Progenitor cell of endocrine pancreas (in vitro differentiated cells): ENCODE results near the gene ZNF331. TPM values are rescaled to one million over a fixed set of nuclear protein-coding genes. Genes with fewer than 3 reads are reported as not detected.

ENCODE experiments used
- DNase-seq: peaks from one replicate; pipeline ENCODE4 v3.0.0; 2021; ENCODE audit warnings: low spot score; ENCODE audit not compliant: unreplicated experiment
- H3K27ac Mint-ChIP-seq: 2 replicates; pipeline ENCODE4 v1.8.0; 2021; ENCODE audit warnings: mild to moderate bottlenecking, moderate library complexity, mixed read lengths
- H3K27me3 Mint-ChIP-seq: 2 replicates; pipeline ENCODE4 v1.8.0; 2021; ENCODE audit warnings: mixed read lengths
- H3K36me3 Mint-ChIP-seq: 2 replicates; pipeline ENCODE4 v1.8.0; 2022; ENCODE audit warnings: mixed read lengths; ENCODE audit not compliant: insufficient read depth
- H3K4me1 Mint-ChIP-seq: 2 replicates; pipeline ENCODE4 v1.8.0; 2021; ENCODE audit warnings: low read depth, mixed read lengths
- H3K4me3 Mint-ChIP-seq: 2 replicates; pipeline ENCODE4 v1.8.0; 2021; ENCODE audit warnings: low read depth, mild to moderate bottlenecking, moderate library complexity, mixed read lengths
- H3K9me3 Mint-ChIP-seq: 2 replicates; pipeline ENCODE4 v1.8.0; 2021; ENCODE audit warnings: low read depth, mixed read lengths
- CTCF ChIP-seq: fragments of 200-600 bp; sonication (generic); IDR thresholded peaks from one replicate; pipeline ENCODE4 v1.5.0; 2021; ENCODE audit warnings: antibody characterized with exemption, mild to moderate bottlenecking; ENCODE audit not compliant: unreplicated experiment
- total RNA-seq: library from RNA; stranded (reverse); gene quantifications from 2 replicates; pipeline ENCODE4 v1.2.1, GENCODE V29; 2021

The ZNF331 gene
- total RNA-seq, 1 donor from 2014 or later: 29.9 TPM

- peaks cover 3% of the 10 kb centered on the region for H3K4me1 Mint-ChIP-seq
- no peaks in the 10 kb centered on the region for H3K36me3 Mint-ChIP-seq
- no peak for DNase-seq
- no peak overlapping the region for H3K4me3 Mint-ChIP-seq
- no peak for TF ChIP-seq CTCF
- H3K9me3 Mint-ChIP-seq: no peaks in the 10 kb centered on the region
- no peak overlapping the region for H3K27ac Mint-ChIP-seq
- no peaks in the 10 kb centered on the region for H3K27me3 Mint-ChIP-seq
These were observed 57.5 kb downstream of the ZNF331 start for GRCh38 chr19:53595510-53595867.

- H3K4me1 Mint-ChIP-seq: peaks cover 3% of the 10 kb centered on the region
- H3K36me3 Mint-ChIP-seq: no peaks in the 10 kb centered on the region
- H3K27ac Mint-ChIP-seq: no peak overlapping the region
- H3K4me3 Mint-ChIP-seq: no peak overlapping the region
- H3K9me3 Mint-ChIP-seq: no peaks in the 10 kb centered on the region
- no peak for DNase-seq
- TF ChIP-seq CTCF: no peak
- no peaks in the 10 kb centered on the region for H3K27me3 Mint-ChIP-seq
These were observed 58.1 kb downstream of the ZNF331 start for GRCh38 chr19:53596056-53596455.

GRCh38 chr19:53597023-53597422 is 59.1 kb downstream of the ZNF331 start:
- Mint-ChIP-seq H3K4me3 (no peak overlapping the region), H3K4me1 (peaks cover 3% of the 10 kb centered on the region), H3K36me3 (no peaks in the 10 kb centered on the region), H3K27me3 (no peaks in the 10 kb centered on the region), H3K27ac (no peak overlapping the region), H3K9me3 (no peaks in the 10 kb centered on the region)
- DNase-seq: no peak
- no peak for TF ChIP-seq CTCF

- Mint-ChIP-seq H3K4me3 (no peak overlapping the region), H3K27me3 (no peaks in the 10 kb centered on the region), H3K27ac (no peak overlapping the region), H3K4me1 (peaks cover 3% of the 10 kb centered on the region), H3K36me3 (no peaks in the 10 kb centered on the region), H3K9me3 (no peaks in the 10 kb centered on the region)
- no peak for TF ChIP-seq CTCF
- no peak for DNase-seq
These were observed 60.4 kb downstream of the ZNF331 start for GRCh38 chr19:53598361-53598760.

GRCh38 chr19:53600217-53600616 is 62.3 kb downstream of the ZNF331 start:
- Mint-ChIP-seq H3K9me3 (no peaks in the 10 kb centered on the region), H3K36me3 (no peaks in the 10 kb centered on the region), H3K4me1 (no peaks in the 10 kb centered on the region), H3K4me3 (no peak overlapping the region), H3K27ac (no peak overlapping the region), H3K27me3 (no peaks in the 10 kb centered on the region)
- DNase-seq: no peak
- TF ChIP-seq CTCF: no peak
